Muscle of arm (tissue), 12 donors: ENCODE results near the gene SIX5. TPM values are rescaled to one million over a fixed set of nuclear protein-coding genes. Genes with fewer than 3 reads are reported as not detected.

Experiments used
- DNase-seq: peaks from one replicate; pipeline ENCODE4 v3.0.0-alpha.2; 2013
- polyA plus RNA-seq, 12 donors: library from polyadenylated mRNA; unstranded; fragments of 120-200 nt; gene quantifications; one replicate each; pipeline ENCODE4 v1.2.1, GENCODE V29; 2013; ENCODE audit not compliant: insufficient read length in 12 of 12

Gene SIX5
- polyA plus RNA-seq, 12 donors, result 10.5 to 46.5 (median 15.5) TPM; not detected in 1

- no peak for DNase-seq
Measured at GRCh38 chr19:45794627-45795026, 25.6 kb upstream of the SIX5 start.

GRCh38 chr19:45793876-45794275, 24.8 kb upstream of the SIX5 start:
- DNase-seq, result no peak

GRCh38 chr19:45793178-45793564, 24.1 kb upstream of the SIX5 start:
- DNase-seq, result no peak

- peak; percentile 99 for DNase-seq
Measured at GRCh38 chr19:45792470-45793177, 23.6 kb upstream of the SIX5 start, which contains the start of gene DMWD. DMWD (minus strand) TSS chr19:45792845; CDS start chr19:45792756, 89 bp downstream.

GRCh38 chr19:45791744-45792469, 22.9 kb upstream of the SIX5 start:
- no peak for DNase-seq

- DNase-seq, result no peak
Measured at GRCh38 chr19:45790942-45791341, 21.9 kb upstream of the SIX5 start.

- no peak for DNase-seq
Measured at GRCh38 chr19:45789035-45789786, 20.2 kb upstream of the SIX5 start.

GRCh38 chr19:45786533-45786894, 17.5 kb upstream of the SIX5 start:
- DNase-seq, result no peak

- no peak for DNase-seq
Measured at GRCh38 chr19:45785781-45786532, 16.9 kb upstream of the SIX5 start.

GRCh38 chr19:45785097-45785496, 16.0 kb upstream of the SIX5 start:
- DNase-seq, result no peak

- no peak for DNase-seq
Measured at GRCh38 chr19:45784096-45784495, 15.0 kb upstream of the SIX5 start.

- no peak for DNase-seq
Measured at GRCh38 chr19:45782820-45783785, 14.1 kb upstream of the SIX5 start.

- DNase-seq, result no peak
Measured at GRCh38 chr19:45782162-45782691, 13.2 kb upstream of the SIX5 start, which contains the start of gene DMPK. DMPK (minus strand) TSS chr19:45782490; CDS start chr19:45782352, 138 bp downstream.

- DNase-seq, result no peak
Measured at GRCh38 chr19:45781214-45782161, 12.4 kb upstream of the SIX5 start.

GRCh38 chr19:45780448-45781213, 11.6 kb upstream of the SIX5 start:
- DNase-seq, result no peak

- DNase-seq, result no peak
Measured at GRCh38 chr19:45780146-45780447, 11.0 kb upstream of the SIX5 start.

GRCh38 chr19:45779231-45780145, 10.4 kb upstream of the SIX5 start:
- DNase-seq, result no peak
